HG03354 (cell line): Measurements from ENCODE around the gene HIP1R.

Source experiments
- ATAC-seq: cut with Tn5 transposase; IDR thresholded peaks from one replicate; pipeline ENCODE4 v1.9.1; 2021; ENCODE audit warnings: mild to moderate bottlenecking; ENCODE audit not compliant: unreplicated experiment, poor library complexity, severe bottlenecking

HIP1R gene

DNA sequence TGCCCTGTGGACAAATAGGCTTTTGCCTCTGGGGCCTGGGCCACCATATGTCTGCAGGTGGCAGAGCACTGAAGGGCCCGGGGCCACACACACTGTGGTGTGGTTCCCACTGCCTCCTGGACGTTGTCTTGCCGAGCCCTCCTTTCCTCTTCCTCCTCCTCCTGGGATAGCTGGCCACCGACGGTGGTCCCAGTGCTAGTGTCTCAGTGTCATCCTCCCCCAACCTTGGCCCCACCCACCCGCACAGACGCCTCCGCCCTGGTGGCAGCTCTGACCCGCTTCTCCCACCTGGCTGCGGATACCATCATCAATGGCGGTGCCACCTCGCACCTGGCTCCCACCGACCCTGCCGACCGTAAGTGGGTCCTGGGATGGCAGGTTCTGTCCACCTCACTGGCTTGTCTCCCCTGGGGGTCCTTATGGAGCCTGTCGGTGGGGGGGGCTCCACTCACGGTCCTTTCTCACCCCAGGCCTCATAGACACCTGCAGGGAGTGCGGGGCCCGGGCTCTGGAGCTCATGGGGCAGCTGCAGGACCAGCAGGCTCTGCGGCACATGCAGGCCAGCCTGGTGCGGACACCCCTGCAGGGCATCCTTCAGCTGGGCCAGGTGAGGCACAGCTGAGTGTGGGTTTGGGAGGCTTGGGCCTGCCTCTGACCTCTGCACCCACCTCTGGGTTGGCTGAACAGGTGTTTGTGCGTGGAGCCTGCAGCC lies 23.5 kb downstream of the HIP1R start:
- ATAC-seq = no peak

DNA sequence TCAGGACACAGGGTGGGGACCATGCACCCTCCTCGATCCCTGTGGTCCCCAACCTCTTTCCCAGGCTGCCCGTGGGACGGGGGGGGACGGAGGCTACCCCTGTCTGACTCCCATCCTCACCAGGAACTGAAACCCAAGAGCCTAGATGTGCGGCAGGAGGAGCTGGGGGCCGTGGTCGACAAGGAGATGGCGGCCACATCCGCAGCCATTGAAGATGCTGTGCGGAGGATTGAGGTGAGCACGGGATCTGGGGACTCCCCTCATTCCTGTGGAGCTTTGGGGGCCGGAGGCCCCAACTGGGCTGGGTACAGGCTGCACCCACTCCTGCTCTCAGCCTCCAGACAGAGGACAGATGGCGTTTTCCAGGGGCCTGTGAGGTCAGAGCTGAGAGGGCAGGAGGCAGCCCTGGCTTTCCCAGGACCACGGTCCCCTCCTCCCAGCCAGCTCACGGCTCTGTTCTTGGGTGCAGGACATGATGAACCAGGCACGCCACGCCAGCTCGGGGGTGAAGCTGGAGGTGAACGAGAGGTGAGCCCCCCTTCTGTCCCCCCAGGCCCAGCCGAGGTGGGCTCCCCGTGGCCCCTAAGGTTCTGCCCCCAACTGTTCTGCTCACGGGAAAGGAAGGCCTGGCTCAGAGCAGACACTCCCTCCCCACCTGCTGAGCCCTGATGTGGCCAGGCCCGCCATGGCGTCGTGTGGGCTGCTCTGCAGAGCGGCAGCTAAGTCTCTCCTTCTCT lies 24.2 kb downstream of the HIP1R start:
- ATAC-seq = no peak

DNA sequence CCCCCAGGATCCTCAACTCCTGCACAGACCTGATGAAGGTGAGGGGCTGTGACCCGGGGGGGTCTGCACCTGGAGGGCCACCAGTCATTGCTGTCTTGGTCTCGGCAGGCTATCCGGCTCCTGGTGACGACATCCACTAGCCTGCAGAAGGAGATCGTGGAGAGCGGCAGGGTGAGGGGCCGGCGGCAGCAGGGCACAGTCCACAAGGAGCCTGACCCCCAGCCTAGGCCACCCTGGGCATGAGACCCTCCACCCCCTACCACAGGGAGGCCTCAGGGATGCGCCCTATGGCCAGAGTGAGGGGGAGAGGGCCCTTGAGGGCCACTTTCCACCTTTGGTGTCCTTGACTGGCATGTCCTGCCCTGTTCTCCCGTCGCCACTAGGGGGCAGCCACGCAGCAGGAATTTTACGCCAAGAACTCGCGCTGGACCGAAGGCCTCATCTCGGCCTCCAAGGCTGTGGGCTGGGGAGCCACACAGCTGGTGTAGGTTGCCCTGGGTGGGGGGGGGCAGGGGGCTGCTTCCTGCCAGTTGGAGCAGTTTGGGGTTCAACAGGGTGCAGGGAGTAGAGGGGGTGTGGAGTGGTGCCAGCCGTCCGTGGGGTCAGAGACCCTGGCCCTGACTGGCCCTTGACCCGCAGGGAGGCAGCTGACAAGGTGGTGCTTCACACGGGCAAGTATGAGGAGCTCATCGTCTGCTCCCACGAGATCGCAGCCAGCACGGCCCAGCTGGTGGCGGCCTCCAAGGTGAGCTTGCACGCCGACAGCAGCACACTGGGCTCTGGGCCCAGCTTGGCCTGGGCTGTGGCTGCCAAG lies 25.0 kb downstream of the HIP1R start:
- no peak for ATAC-seq

DNA sequence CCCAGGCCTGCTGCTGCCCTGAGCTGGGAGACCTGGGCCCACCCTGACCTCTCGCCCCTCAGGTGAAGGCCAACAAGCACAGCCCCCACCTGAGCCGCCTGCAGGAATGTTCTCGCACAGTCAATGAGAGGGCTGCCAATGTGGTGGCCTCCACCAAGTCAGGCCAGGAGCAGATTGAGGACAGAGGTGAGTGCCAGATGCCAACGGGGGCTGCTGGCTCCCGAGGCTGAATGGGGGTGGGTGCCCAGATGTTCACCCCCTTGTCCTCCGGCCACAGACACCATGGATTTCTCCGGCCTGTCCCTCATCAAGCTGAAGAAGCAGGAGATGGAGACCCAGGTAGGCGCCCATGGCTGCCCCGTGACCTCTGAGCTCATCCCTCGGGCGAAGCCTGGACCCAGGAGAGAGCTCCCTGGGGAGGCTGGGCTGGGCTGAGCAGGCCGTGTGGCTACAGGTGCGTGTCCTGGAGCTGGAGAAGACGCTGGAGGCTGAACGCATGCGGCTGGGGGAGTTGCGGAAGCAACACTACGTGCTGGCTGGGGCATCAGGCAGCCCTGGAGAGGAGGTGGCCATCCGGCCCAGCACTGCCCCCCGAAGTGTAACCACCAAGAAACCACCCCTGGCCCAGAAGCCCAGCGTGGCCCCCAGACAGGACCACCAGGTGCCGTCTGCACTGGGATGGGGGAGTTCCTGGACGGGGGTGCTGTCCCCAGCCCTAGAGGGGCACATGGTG lies 25.8 kb downstream of the HIP1R start:
- no peak for ATAC-seq

DNA sequence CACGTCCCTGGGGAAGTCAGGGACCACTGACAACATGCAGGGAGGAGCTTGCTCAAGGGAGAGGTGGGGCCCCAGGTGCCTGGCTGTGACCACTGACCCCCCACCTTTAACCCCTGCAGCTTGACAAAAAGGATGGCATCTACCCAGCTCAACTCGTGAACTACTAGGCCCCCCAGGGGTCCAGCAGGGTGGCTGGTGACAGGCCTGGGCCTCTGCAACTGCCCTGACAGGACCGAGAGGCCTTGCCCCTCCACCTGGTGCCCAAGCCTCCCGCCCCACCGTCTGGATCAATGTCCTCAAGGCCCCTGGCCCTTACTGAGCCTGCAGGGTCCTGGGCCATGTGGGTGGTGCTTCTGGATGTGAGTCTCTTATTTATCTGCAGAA lies 26.3 kb downstream of the HIP1R start:
- no peak for ATAC-seq

DNA sequence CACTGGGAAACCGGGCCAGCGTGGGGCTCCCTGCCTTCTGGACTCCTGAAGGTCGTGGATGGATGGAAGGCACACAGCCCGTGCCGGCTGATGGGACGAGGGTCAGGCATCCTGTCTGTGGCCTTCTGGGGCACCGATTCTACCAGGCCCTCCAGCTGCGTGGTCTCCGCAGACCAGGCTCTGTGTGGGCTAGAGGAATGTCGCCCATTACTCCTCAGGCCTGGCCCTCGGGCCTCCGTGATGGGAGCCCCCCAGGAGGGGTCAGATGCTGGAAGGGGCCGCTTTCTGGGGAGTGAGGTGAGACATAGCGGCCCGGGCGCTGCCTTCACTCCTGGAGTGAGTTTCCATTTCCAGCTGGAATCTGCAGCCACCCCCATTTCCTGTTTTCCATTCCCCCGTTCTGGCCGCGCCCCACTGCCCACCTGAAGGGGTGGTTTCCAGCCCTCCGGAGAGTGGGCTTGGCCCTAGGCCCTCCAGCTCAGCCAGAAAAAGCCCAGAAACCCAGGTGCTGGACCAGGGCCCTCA lies 26.9 kb downstream of the HIP1R start:
- ATAC-seq = no peak

DNA sequence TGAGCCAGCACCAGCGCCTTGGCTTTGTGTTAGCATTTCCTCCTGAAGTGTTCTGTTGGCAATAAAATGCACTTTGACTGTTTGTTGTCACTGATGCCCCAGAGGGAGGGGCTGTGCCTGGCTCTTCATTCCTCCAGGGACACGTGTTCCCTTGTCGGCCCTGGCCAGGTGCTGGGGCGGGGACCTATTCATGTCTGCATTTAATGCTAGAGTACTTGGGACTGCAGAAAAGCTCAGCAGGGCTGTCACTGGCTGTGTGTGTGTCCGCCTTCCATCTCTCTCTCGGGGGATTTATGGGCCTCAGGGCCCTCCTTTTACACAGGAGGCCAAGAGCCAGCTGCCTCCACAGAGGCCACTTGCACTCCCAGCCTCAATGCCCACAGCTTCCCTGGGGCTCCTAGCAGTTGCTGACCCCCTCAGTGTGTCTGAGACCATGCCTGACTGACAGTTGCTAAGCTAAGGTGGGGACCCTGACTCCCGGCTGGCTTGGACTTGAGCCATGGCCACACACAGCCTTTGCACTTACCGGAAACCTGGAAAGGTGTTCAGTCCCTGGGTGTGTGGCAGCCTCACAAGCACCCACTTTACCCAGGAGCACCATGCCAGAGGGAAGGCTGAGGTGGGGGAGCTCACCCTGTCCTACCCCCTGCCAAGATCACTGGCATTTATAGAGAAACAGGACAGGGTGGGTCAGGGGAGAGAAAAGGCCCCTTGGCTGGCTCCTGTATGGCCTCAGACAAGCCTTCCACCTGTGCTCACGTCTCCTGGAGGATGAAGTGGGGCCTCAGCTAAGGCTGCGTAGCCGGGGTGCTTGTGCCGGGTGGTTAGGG lies 27.8 kb downstream of the HIP1R start:
- ATAC-seq = no peak

DNA sequence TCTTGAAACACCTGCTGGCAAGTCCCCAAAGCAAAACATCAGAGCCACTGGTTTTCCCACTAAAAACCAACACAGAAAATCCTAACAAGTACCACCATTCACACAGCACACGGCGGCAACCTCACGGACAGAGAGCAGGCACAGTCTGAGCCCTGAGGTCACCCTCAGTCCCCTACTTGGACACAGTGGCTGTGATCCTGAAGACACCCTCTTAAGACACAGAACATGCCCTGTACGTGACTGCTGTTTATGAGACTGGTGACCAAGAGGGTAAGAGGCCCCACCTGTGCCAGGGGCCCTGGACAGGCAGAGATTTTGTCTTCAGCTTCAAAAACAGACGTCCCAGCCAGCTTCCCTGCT lies 29.6 kb downstream of the HIP1R start:
- ATAC-seq = no peak

DNA sequence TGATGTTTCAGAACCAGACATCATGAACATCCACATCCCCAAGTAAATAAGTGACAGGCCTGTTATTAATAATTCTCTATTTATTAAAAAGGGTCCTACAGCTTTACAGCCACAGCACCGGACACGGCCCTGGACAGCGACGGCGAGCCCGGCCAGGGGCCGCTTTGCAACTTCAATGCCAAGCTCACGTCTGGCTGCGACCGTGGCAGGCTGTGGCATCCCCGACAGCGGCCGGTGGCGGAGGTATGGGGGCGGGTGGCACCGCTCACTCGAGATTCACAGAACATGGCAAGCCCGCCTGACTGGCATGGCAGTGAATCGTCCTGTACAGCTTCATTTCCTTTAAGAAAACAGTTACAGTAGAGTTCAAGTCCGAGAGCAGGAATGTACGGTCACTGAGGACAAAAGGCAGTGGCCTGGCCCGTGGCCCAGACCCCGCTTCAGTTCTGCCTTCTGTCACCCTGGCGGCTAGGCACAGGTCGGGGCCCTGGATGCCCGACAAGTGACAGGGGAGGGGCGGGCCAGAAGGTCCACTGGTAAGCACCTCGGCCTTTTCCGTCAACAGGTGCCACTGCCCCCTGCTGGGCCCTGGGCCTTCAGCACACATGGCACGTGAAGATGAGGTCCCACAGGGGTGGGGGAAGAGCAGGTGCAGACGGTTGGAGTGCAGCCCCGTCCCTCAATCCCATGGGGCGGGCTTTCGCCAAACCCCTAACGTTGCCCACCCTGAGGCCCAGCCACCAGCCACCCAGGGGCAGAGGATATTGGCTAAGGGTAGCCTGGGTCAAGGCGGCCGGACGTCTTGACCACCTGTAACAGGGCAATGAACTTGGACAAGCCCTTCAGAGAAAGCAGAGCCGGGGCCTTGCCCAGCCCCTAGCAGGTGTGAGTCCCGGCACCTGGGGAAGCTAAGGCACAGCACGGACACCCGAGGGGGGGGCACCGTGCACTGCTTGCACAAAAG lies 30.3 kb downstream of the HIP1R start:
- ATAC-seq = no peak

DNA sequence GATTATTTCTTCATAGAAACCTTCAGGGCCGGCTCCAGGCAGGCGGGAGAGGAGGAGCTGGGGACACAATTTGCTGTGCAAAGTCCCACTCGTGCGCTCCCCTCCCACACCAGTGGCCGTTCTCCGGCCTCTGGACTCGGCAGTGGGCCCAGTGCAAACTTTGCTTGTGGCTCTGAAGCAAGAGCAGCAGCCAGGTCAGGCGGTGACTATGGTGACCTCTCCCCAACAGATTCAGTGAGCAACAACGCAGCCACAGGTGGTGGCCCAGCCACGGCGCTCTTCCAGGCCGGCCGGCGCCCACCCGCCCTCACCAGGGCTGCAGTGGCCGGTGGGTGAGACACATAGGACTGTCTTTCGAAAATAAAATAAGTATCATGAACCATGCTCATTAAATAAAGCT lies 31.1 kb downstream of the HIP1R start:
- ATAC-seq = no peak

DNA sequence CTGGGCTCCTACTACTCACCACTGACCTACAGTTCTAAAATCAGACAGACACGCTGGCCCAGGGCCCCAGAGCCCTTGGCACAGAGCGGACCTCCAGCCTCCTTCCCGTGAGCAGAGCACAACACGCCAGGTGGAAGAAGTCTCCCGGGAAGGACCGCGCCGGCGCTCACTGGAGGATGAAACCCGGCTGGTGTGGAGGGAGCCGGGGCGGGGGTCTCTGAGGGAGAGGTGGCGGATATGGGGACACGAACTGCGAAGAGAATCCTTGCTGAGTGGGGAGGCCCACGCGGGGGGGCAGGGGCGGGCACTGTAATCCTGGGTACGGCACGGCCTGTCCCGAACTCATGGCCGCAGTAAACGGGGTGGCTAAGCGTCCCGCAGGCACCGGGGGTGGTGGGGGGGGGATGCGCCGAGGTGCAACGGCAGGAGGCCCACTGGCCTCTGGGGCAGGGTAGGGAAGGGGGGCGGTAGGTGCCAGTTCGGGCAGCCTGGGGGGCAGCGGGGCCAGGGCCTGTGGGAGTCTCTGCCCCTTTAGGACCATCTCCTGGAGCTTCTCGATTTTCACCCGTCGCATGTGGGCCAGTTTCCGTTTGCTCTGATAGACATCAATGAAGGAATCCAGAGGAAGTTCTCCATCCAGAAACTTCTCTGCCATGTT lies 31.8 kb downstream of the HIP1R start:
- no peak for ATAC-seq

DNA sequence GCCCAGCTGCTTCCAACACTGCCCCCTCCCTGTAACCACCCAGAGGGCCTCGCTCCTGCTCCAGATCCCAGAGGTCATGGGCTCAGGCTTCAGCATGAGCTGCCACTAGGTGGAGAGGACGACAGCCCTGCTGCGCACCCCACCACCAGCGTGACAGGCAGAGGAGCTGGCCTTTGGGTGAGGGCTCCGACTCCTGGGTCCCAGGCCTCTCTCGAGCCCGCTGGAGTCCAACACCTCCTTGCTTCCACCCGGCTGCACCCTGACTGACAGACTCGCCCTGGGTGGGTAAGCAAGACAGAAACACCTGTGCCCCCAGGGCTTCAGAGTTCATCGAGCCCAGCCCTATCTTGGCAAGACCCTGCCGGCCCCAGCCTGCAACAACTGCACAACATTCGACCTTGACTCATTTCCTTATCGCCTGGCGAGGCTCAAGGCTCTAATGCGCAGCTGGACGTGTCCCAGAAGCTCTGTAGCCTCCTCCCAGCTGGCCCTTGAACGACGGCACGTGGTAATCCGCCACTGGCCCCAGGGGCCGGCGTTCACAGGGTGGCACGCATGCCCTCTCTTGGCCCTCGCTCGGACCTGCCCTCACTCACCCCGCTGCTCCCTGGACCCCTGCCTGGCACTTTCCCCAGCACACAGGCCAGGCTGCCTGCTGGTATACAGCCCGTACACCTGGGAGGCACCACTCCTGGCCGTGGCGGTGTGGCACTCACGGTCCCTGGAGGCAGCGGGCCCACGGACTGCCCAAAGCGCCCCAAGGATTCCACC lies 32.6 kb downstream of the HIP1R start:
- no peak for ATAC-seq

DNA sequence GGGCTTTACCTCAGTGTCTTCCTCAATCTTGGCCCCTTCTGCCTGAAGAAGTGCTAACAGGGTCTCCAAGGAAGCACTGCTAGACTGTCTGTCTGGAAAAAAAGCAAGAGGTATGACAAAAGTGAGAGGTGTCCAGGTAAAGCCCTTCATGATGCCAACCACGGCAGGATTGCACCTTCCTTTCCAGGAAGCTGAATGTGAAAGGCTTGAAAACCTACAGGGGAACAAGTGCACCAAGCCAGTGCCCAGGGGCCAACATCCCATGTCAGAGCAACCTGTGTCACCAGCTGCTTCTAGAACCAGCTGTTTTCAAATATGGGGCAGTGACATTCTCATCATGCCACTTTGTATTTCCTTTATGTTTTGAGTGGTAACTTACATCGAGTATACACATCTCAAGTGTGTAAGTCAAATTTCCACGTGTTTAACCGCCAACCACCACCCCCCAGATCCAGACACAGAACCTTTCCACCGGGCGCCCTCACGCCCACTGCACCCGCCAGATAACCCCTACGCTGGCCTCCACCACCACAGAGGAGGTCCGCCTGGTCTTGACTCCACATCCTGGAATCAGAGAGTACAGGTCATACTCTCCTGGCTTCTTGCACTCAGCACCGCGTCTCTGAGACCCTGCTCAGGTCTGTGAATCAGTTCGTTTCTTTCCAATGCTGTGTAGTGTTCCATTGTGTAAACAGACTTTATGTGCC lies 33.4 kb downstream of the HIP1R start:
- no peak for ATAC-seq

DNA sequence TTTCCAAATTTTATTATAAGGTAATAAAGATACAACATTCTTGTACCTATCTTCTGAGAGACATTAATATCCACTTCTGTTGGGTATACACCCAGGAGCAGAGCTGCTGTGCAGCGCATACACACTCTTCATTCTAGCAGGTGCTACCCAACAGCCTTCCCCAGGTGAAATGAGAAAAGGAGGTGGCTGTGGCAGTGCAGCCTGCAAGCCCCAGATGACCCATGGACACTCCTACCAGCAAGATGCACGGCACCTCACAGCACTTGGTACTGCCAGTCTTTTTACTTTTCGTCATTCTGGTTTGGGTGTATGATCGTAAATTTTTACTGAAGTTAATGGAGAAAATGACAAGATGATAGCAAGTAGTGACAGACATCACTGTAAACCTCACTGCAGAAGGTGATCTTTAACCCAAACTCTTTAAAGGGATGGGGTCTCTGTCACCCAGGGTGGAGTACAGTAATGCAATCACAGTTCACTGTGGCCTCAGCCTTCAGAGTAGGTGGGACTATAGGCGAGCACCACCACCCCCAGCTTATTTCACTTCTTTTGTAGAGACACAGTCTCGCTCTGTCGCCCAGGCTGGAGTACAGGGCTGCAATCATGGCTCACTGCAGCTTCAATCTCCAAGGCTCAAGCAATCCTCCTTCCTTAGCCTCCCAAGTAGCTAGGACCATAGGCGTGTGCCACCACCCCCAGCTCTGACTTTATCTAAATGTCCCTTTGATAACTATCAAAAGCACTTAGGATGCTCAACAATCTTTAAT lies 34.1 kb downstream of the HIP1R start:
- ATAC-seq = no peak

DNA sequence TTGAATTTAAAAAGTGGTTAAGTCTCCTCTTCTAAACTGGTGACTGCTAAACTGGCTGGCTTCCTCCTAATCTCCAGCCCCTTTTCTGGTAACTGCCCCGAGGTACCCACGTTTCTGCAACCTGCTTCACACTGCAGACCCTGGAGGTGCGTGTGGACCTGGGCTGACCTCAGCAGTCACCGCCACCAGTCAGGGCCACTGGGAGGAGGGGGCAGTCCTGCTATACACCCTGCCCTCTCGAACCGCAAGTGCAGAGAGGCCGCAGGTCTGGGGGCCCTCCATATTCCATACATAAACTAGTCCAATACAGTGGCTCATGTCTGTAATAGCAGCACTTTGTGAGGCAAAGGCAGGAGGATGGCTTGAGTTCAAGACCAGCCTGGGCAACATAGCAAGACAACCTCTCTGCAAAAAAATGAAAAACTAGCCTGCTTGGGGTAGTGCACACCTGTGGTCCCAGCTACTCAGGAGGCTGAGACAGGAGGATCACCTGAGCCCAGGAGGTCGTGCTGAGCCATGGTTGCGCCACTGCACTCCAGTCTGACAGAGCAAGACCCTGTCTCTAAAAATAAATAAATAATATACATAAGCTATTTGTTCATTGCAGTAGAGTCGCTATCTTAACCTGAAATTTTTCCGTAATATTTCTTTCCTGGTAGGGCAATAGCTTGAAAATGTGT lies 35.0 kb downstream of the HIP1R start:
- ATAC-seq = no peak
